ENCODE results near the gene PLK5.

Gene PLK5

GRCh38 chr19:1532003-1532402 lies 8.1 kb downstream of the PLK5 start:
- no peak for TF ChIP-seq GABPA (IDR thresholded peaks at IDR 0.05; ENCODE audit: low read depth)
- no peak for TF ChIP-seq CTCF (IDR thresholded peaks at IDR 0.05; ENCODE audit: insufficient read depth, low read length)
- no peak for TF ChIP-seq REST (IDR thresholded peaks at IDR 0.05; ENCODE audit: insufficient replicate concordance, low read depth)
- TF ChIP-seq SPI1 (IDR thresholded peaks at IDR 0.05; ENCODE audit: borderline replicate concordance, low read depth): no peak
- no peak for TF ChIP-seq POLR2AphosphoS5 (IDR thresholded peaks at IDR 0.05; ENCODE audit: low read depth)
- no peak overlapping the region for H3K27ac ChIP-seq (replicated peaks)
- DNase-seq (ENCODE audit: low read depth in 1 of 2, low spot score in 1 of 2): no peak

GRCh38 chr19:1533510-1534150 lies 9.8 kb downstream of the PLK5 start:
- no peaks in the 10 kb centered on the region for H3K27me3 ChIP-seq (ENCODE audit: insufficient read depth, poor library complexity, severe bottlenecking)
- DNase-seq (ENCODE audit: low read depth in 1 of 2, low spot score in 1 of 2): no peak

More at GRCh38 chr19:1532003-1532402, 8.1 kb downstream of the PLK5 start:
- Histone ChIP-seq H3K4me3 (replicated peaks; ENCODE audit: insufficient read depth, low read length) (no peak overlapping the region), H3K27me3 (ENCODE audit: insufficient read depth, poor library complexity, severe bottlenecking) (no peaks in the 10 kb centered on the region)

More at GRCh38 chr19:1533510-1534150, 9.8 kb downstream of the PLK5 start:
- no peak overlapping the region for H3K4me3 ChIP-seq (replicated peaks; ENCODE audit: insufficient read depth, low read length)
- no peak overlapping the region for H3K27ac ChIP-seq (replicated peaks)
- TF ChIP-seq GABPA (IDR thresholded peaks at IDR 0.05; ENCODE audit: low read depth) (no peak), POLR2AphosphoS5 (IDR thresholded peaks at IDR 0.05; ENCODE audit: low read depth) (no peak), SPI1 (IDR thresholded peaks at IDR 0.05; ENCODE audit: borderline replicate concordance, low read depth) (no peak), CTCF (IDR thresholded peaks at IDR 0.05; ENCODE audit: insufficient read depth, low read length) (no peak), REST (IDR thresholded peaks at IDR 0.05; ENCODE audit: insufficient replicate concordance, low read depth) (no peak)

Measured in HL-60 (cell line).